Psoas muscle (tissue), 8 donors: ENCODE results near the gene GLDC. TPM values are rescaled to one million over a fixed set of nuclear protein-coding genes. Genes with fewer than 3 reads are reported as not detected.

Experiments used
- ATAC-seq, 4 donors: fragments of 200-7000 bp; cut with Tn5 transposase; one replicate each; pipeline ENCODE4 v1.9.1; 2020; ENCODE audit warnings: moderate library complexity in 3 of 4, mild to moderate bottlenecking in 2 of 4
- DNase-seq, 2 donors: peaks; one replicate each; pipeline ENCODE4 v3.0.0-alpha.2; 2020
- H3K27ac ChIP-seq: fragments of 200-600 bp; one replicate; pipeline ENCODE4 v1.8.0; 2022
- H3K27me3 ChIP-seq, 3 donors: fragments of 200-600 bp in 1 of 3; one replicate each; pipeline versions ENCODE4 v1.6.1 to v1.8.0; 2013 to 2022; ENCODE audit warnings: low read length in 2 of 3, mild to moderate bottlenecking in 2 of 3, moderate library complexity in 1 of 3; ENCODE audit not compliant: insufficient read depth in 3 of 3
- H3K36me3 ChIP-seq, 2 donors: fragments of 200-600 bp in 1 of 2; one replicate each; pipeline versions ENCODE4 v1.6.1 to v1.8.0; 2013 to 2022; ENCODE audit warnings: low read depth in 1 of 2, mild to moderate bottlenecking in 1 of 2, moderate library complexity in 1 of 2; ENCODE audit not compliant: insufficient read depth in 1 of 2
- H3K4me1 ChIP-seq: fragments of 200-600 bp; one replicate; pipeline ENCODE4 v1.8.0; 2022
- H3K4me3 ChIP-seq: fragments of 200-600 bp; one replicate; pipeline ENCODE4 v1.8.0; 2022; ENCODE audit warnings: mild to moderate bottlenecking
- H3K9me3 ChIP-seq: fragments of 200-600 bp; one replicate; pipeline ENCODE4 v1.8.0; 2022
- CTCF ChIP-seq: fragments of 200-600 bp; IDR thresholded peaks from one replicate; pipeline ENCODE4 v1.8.0; 2022; ENCODE audit warnings: antibody characterized with exemption
- WGBS, 3 donors: extraction: QIAGEN DNeasy Blood & Tissue Kit; methylation state at CpG; one replicate each; pipeline versions ENCODE4 v1.1.6 to v1.1.7; 2013; 5-methylcytosine and 5-hydroxymethylcytosine counted together
- intact Hi-C, 2 donors: fragments of 100-400 bp; cut with DNase I; formaldehyde crosslinking; loops; one replicate each; pipeline versions ENCODE4 v1.11.0 to v1.14.2; 2022
- polyA plus RNA-seq, 3 donors: library from polyadenylated mRNA; stranded (reverse); fragments of 200-250 nt; gene quantifications; one replicate each; pipeline ENCODE4 v1.2.3, GENCODE V29; 2013
- total RNA-seq, 4 donors: library from RNA; stranded (reverse); fragmentation: NEBNext Ultra II Directional in 2 of 4; extraction: Animal tissue kit (Norgen Biotek cat#: 25700) in 2 of 4; gene quantifications; one replicate each; pipeline versions ENCODE4 v1.2.1 to v1.2.4, GENCODE V29; 2021 to 2023
- donor health status: healthy with polysubstance abuse.
- donor health status: DM: no; HTN: no; CAD: no; lungs with moderate emphysema.
- donor health status: Bipolar disorder and iron deficiency.
- donor health status: healthy.
- donor health status: DM: yes; HTN: yes; CAD: no.
- donor health status: DM: no; HTN: no; CAD: no.
- donor health status: DM: no; HTN: no; CAD: no.
- donor health status: DM: yes; HTN: yes; CAD: no.

The GLDC gene
- total and polyA plus RNA-seq, 7 donors = 0.30 to 2.3 (median 1.3) TPM

- Histone ChIP-seq H3K4me3 (no peak overlapping the region), H3K4me1 (no peaks in the 10 kb centered on the region), H3K27me3 (no peaks in the 10 kb centered on the region), H3K36me3 (peaks cover 4 to 92% of the 10 kb centered on the region in 2 donors), H3K9me3 (no peaks in the 10 kb centered on the region), H3K27ac (no peak overlapping the region)
- TF ChIP-seq CTCF = no peak
- intact Hi-C loops = no loop called here
- ATAC-seq (no peak), DNase-seq (no peak)
- WGBS, 3 donors = 90 to 95% (median 93%) methylated on average over 2 of the region's 2 CpGs
Measured at GRCh38 chr9:6501526-6502210, 143.9 kb downstream of the GLDC start.

DNA sequence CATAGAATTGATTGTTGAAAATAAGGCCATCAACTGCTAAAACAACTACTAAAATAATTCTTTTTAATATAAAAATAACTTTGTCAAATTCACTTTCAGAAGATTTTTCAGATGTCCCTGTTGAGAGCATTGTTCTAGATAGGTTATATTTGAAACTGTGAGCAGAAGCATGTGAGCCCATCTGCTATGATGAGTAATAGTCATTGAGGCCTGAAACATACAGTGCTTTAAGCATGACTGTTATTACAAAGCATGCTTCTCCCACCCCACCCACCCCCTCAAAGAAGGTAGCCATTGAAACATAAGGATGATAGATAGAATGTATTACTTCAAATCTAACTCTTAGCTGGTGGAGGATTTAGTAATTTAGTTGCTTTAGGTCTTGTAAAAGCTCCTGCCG is 146.5 kb downstream of the GLDC start:
- Histone ChIP-seq H3K27ac (no peak overlapping the region), H3K36me3 (peaks cover 0 to 92% of the 10 kb centered on the region in 2 donors), H3K27me3 (no peaks in the 10 kb centered on the region), H3K4me1 (no peaks in the 10 kb centered on the region), H3K4me3 (no peak overlapping the region), H3K9me3 (no peaks in the 10 kb centered on the region)
- DNase-seq = no peak
- intact Hi-C loops = no loop called here
- no peak for TF ChIP-seq CTCF
- ATAC-seq = no peak
- WGBS, 3 donors = 92 to 98% (median 97%) methylated on average over 1 of the region's 1 CpG

- 96 to 98% (median 96%) methylated on average over 1 of the region's 1 CpG for WGBS, 3 donors
- ATAC-seq (no peak), DNase-seq (no peak)
- Histone ChIP-seq H3K4me3 (no peak overlapping the region), H3K9me3 (no peaks in the 10 kb centered on the region), H3K27ac (no peak overlapping the region), H3K36me3 (peaks cover 0 to 76% of the 10 kb centered on the region in 2 donors), H3K4me1 (no peaks in the 10 kb centered on the region), H3K27me3 (no peaks in the 10 kb centered on the region)
- TF ChIP-seq CTCF = no peak
- intact Hi-C loops = no loop called here
Measured at GRCh38 chr9:6495466-6495865, 150.1 kb downstream of the GLDC start.

DNA sequence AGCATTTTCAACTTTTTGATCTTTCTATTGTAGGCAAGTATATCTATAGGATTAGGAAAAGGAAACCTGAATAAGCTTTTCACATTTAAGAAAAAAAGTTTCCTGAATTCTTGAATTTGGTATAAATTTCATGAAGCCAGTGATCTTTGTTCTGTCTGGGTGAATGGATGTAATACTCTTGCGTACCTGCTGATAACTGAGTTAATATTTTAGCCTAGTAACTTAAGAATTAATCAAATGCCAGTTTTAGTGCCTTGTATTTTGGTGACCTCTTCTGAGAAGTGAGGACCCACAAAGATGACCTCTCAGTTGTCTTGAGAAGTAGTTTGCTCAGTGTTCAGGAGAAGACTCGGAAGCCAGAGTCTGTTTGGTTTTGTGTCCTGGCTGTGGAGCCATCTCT is 154.7 kb downstream of the GLDC start:
- no peaks in the 10 kb centered on the region for H3K4me1 ChIP-seq

More for the DNA sequence above, 154.7 kb downstream of the GLDC start:
- Histone ChIP-seq H3K36me3 (peaks cover 0 to 76% of the 10 kb centered on the region in 2 donors), H3K4me3 (no peak overlapping the region), H3K27ac (no peak overlapping the region), H3K9me3 (no peaks in the 10 kb centered on the region), H3K27me3 (no peaks in the 10 kb centered on the region)
- WGBS, 3 donors = 98 to 100% (median 99%) methylated on average over 2 of the region's 2 CpGs
- ATAC-seq (no peak), DNase-seq (no peak)
- intact Hi-C loops = no loop called here
- no peak for TF ChIP-seq CTCF
